Measurements from ENCODE around the gene ZFAND2A.
"Not testable (repeated sequence)": the region's sequence is repeated elsewhere in the genome, so short reads cannot be mapped to it uniquely, and the experiment has no call there.

The ZFAND2A gene

GRCh38 chr7:1174881-1175596 lies 15.0 kb upstream of the ZFAND2A start:
- no peak for DNase-seq

GRCh38 chr7:1174002-1174401 lies 14.0 kb upstream of the ZFAND2A start:
- no peak for DNase-seq

GRCh38 chr7:1172666-1173523 lies 12.9 kb upstream of the ZFAND2A start:
- DNase-seq, result no peak

GRCh38 chr7:1171516-1171915 lies 11.5 kb upstream of the ZFAND2A start:
- not testable (repeated sequence) for DNase-seq

GRCh38 chr7:1170741-1171501 lies 10.9 kb upstream of the ZFAND2A start:
- no peak for DNase-seq

- peak; percentile 96 for DNase-seq
Measured at GRCh38 chr7:1169409-1170368, 9.7 kb upstream of the ZFAND2A start.

- DNase-seq, result no peak
Measured at GRCh38 chr7:1168422-1168821, 8.4 kb upstream of the ZFAND2A start.

GRCh38 chr7:1164436-1164835 lies 4.4 kb upstream of the ZFAND2A start:
- DNase-seq, result no peak

GRCh38 chr7:1163121-1163520 lies 3.1 kb upstream of the ZFAND2A start:
- no peak for DNase-seq

GRCh38 chr7:1160670-1161021 lies 650 bp upstream of the ZFAND2A start:
- no peak for DNase-seq

- DNase-seq, result not testable (repeated sequence)
Measured at GRCh38 chr7:1159231-1159630, 765 bp downstream of the ZFAND2A start.

GRCh38 chr7:1158203-1159126 lies 1.5 kb downstream of the ZFAND2A start:
- no peak for DNase-seq

GRCh38 chr7:1156782-1157535 lies 3.0 kb downstream of the ZFAND2A start:
- DNase-seq, result no peak

- not testable (repeated sequence) for DNase-seq
Measured at GRCh38 chr7:1155818-1156781, 3.9 kb downstream of the ZFAND2A start.

GRCh38 chr7:1154172-1154739 lies 5.7 kb downstream of the ZFAND2A start:
- DNase-seq, result no peak

GRCh38 chr7:1152492-1152891 lies 7.5 kb downstream of the ZFAND2A start:
- no peak for DNase-seq

- DNase-seq, result no peak
Measured at GRCh38 chr7:1151653-1152425, 8.2 kb downstream of the ZFAND2A start.

- no peak for DNase-seq
Measured at GRCh38 chr7:1151156-1151555, 8.8 kb downstream of the ZFAND2A start.
